H1 (cell line): ENCODE results near the gene ZNF24. TPM values are rescaled to one million over a fixed set of nuclear protein-coding genes. Genes with fewer than 3 reads are reported as not detected.

Source experiments
- BRCA1 ChIP-seq: IDR thresholded peaks from 2 replicates; pipeline ENCODE4 v1.6.1; 2012; ENCODE audit warnings: low read depth, low read length, improper control_type of control experiment
- TCF12 ChIP-seq: IDR thresholded peaks from 2 replicates; pipeline ENCODE4 v1.6.1; 2011; ENCODE audit warnings: low read depth, mild to moderate bottlenecking, low read length
- polyA plus RNA-seq, 7 experiments: library from polyadenylated mRNA; depleted of rRNA in 3 of 7; stranded (reverse) in 5 of 7; unstranded in 2 of 7; fragments of >200 nt in 5 of 7; fragments of 200-250 nt in 2 of 7; gene quantifications; 1 replicate in 5 of 7; 2 replicates in 1 of 7; 4 replicates in 1 of 7; pipeline versions ENCODE4 v1.2.1 to v1.2.3, GENCODE V29; 2011 to 2013; ENCODE audit warnings: missing spikeins in 2 of 7, mixed read lengths in 2 of 7
- total RNA-seq: library from RNA; stranded (reverse); fragmentation: NEBNext Ultra II Directional; extraction: Animal tissue kit (Norgen Biotek cat#: 25700); gene quantifications from 2 replicates; pipeline ENCODE4 v1.2.1, GENCODE V29; 2021

ZNF24 gene
- total and polyA plus RNA-seq, 2 of the 8 experiments (the other 6 are each of a cell fraction or from before 2014, with no cell fraction given), result 12.5 to 56.9 TPM

- TF ChIP-seq TCF12, result no peak; the same call in 1 of the 2 replicates
- no peak for TF ChIP-seq BRCA1
Measured at GRCh38 chr18:35376742-35377695, 32.8 kb upstream of the ZNF24 start, which contains the start of gene ZNF396 (continued).
